Activated T-cell treated with anti-CD3 and anti-CD28 coated beads, Interleukin-2, amount 50 U/mL, for 4 hours (primary cell): ENCODE data around the gene TAC4. TPM values are rescaled to one million over a fixed set of nuclear protein-coding genes. Genes with fewer than 3 reads are reported as not detected.

Experiments
- ATAC-seq, 2 donors: fragments of 200-7000 bp; cut with Tn5 transposase; one replicate each; pipeline ENCODE4 v1.10.0; 2021
- DNase-seq: peaks from one replicate; pipeline ENCODE4 v3.0.0-alpha.2; 2020
- H3K27me3 Mint-ChIP-seq: one replicate; pipeline ENCODE4 v1.8.0; 2021; ENCODE audit warnings: low read depth, mixed read lengths
- H3K36me3 Mint-ChIP-seq: one replicate; pipeline ENCODE4 v1.8.0; 2022; ENCODE audit warnings: mixed read lengths; ENCODE audit not compliant: insufficient read depth
- H3K4me1 Mint-ChIP-seq: one replicate; pipeline ENCODE4 v1.8.0; 2021; ENCODE audit warnings: low read depth, mixed read lengths
- H3K4me3 Mint-ChIP-seq: one replicate; pipeline ENCODE4 v1.8.0; 2021; ENCODE audit warnings: mild to moderate bottlenecking, moderate library complexity, mixed read lengths
- H3K9me3 Mint-ChIP-seq: one replicate; pipeline ENCODE4 v1.8.0; 2021; ENCODE audit warnings: mixed read lengths
- total RNA-seq, 3 donors: library from RNA; stranded (reverse); gene quantifications; one replicate each; pipeline ENCODE4 v1.2.1, GENCODE V29; 2021

Gene TAC4
- total RNA-seq, 3 donors from 2014 or later = not detected

GRCh38 chr17:49861150-49861884 lies 13.4 kb upstream of the TAC4 start:
- Mint-ChIP-seq H3K9me3 (no peaks in the 10 kb centered on the region), H3K27me3 (peaks cover 10% of the 10 kb centered on the region), H3K4me1 (peaks cover 3% of the 10 kb centered on the region), H3K4me3 (no peak overlapping the region), H3K36me3 (no peaks in the 10 kb centered on the region)
- DNase-seq (peak; percentile 55), ATAC-seq (peak; percentile 73 to 80)

GRCh38 chr17:49859991-49860953 lies 12.4 kb upstream of the TAC4 start:
- H3K4me3 Mint-ChIP-seq = no peak overlapping the region
- ATAC-seq (no peak), DNase-seq (no peak)
- H3K36me3 Mint-ChIP-seq = no peaks in the 10 kb centered on the region
- no peaks in the 10 kb centered on the region for H3K9me3 Mint-ChIP-seq
- H3K4me1 Mint-ChIP-seq = peaks cover 3% of the 10 kb centered on the region
- H3K27me3 Mint-ChIP-seq = peaks cover 10% of the 10 kb centered on the region

GRCh38 chr17:49858796-49859195 lies 10.9 kb upstream of the TAC4 start:
- H3K4me1 Mint-ChIP-seq = peaks cover 3% of the 10 kb centered on the region
- H3K4me3 Mint-ChIP-seq = no peak overlapping the region
- no peaks in the 10 kb centered on the region for H3K9me3 Mint-ChIP-seq
- H3K36me3 Mint-ChIP-seq = no peaks in the 10 kb centered on the region
- ATAC-seq (no peak), DNase-seq (no peak)
- peaks cover 10% of the 10 kb centered on the region for H3K27me3 Mint-ChIP-seq

GRCh38 chr17:49854126-49854525 lies 6.3 kb upstream of the TAC4 start:
- Mint-ChIP-seq H3K4me3 (no peak overlapping the region), H3K4me1 (peaks cover 10% of the 10 kb centered on the region), H3K36me3 (no peaks in the 10 kb centered on the region), H3K9me3 (no peaks in the 10 kb centered on the region), H3K27me3 (no peaks in the 10 kb centered on the region)
- DNase-seq (no peak), ATAC-seq (no peak)

- Mint-ChIP-seq H3K4me1 (peaks cover 10% of the 10 kb centered on the region), H3K27me3 (no peaks in the 10 kb centered on the region), H3K4me3 (no peak overlapping the region), H3K36me3 (no peaks in the 10 kb centered on the region), H3K9me3 (no peaks in the 10 kb centered on the region)
- no peak for ATAC-seq
- DNase-seq = no peak
These were observed 5.7 kb upstream of the TAC4 start for GRCh38 chr17:49853470-49854015.

- H3K9me3 Mint-ChIP-seq = no peaks in the 10 kb centered on the region
- H3K4me3 Mint-ChIP-seq = peak overlapping the region; percentile 85
- H3K36me3 Mint-ChIP-seq = no peaks in the 10 kb centered on the region
- ATAC-seq (peak; percentile 71 to 73), DNase-seq (peak; percentile 69)
- H3K27me3 Mint-ChIP-seq = no peaks in the 10 kb centered on the region
- H3K4me1 Mint-ChIP-seq = peaks cover 10% of the 10 kb centered on the region
These were observed 3.8 kb upstream of the TAC4 start for GRCh38 chr17:49851387-49852291.

- ATAC-seq = peak; percentile 6 to 35
- Mint-ChIP-seq H3K9me3 (no peaks in the 10 kb centered on the region), H3K4me3 (peak overlapping the region; percentile 85), H3K4me1 (peaks cover 10% of the 10 kb centered on the region), H3K36me3 (no peaks in the 10 kb centered on the region), H3K27me3 (no peaks in the 10 kb centered on the region)
- no peak for DNase-seq
These were observed 3.0 kb upstream of the TAC4 start for GRCh38 chr17:49850772-49851386.

GRCh38 chr17:49850218-49850610 lies 2.3 kb upstream of the TAC4 start:
- DNase-seq (no peak), ATAC-seq (no peak)
- Mint-ChIP-seq H3K4me1 (peaks cover 13% of the 10 kb centered on the region), H3K9me3 (no peaks in the 10 kb centered on the region), H3K36me3 (no peaks in the 10 kb centered on the region), H3K4me3 (peak overlapping the region; percentile 85), H3K27me3 (no peaks in the 10 kb centered on the region)

GRCh38 chr17:49848739-49849138 lies 870 bp upstream of the TAC4 start:
- Mint-ChIP-seq H3K36me3 (peaks cover 3% of the 10 kb centered on the region), H3K27me3 (no peaks in the 10 kb centered on the region), H3K9me3 (no peaks in the 10 kb centered on the region), H3K4me1 (peaks cover 18% of the 10 kb centered on the region), H3K4me3 (no peak overlapping the region)
- ATAC-seq (no peak), DNase-seq (no peak)

- Mint-ChIP-seq H3K9me3 (no peaks in the 10 kb centered on the region), H3K4me3 (no peak overlapping the region), H3K36me3 (peaks cover 7% of the 10 kb centered on the region), H3K4me1 (peaks cover 16% of the 10 kb centered on the region), H3K27me3 (no peaks in the 10 kb centered on the region)
- ATAC-seq (no peak), DNase-seq (no peak)
These were observed 744 bp downstream of the TAC4 start for GRCh38 chr17:49846938-49847712.

GRCh38 chr17:49845321-49845720 lies 2.5 kb downstream of the TAC4 start:
- no peak overlapping the region for H3K4me3 Mint-ChIP-seq
- ATAC-seq (no peak), DNase-seq (no peak)
- H3K36me3 Mint-ChIP-seq = peaks cover 7% of the 10 kb centered on the region
- no peaks in the 10 kb centered on the region for H3K27me3 Mint-ChIP-seq
- H3K9me3 Mint-ChIP-seq = no peaks in the 10 kb centered on the region
- H3K4me1 Mint-ChIP-seq = peaks cover 8% of the 10 kb centered on the region

GRCh38 chr17:49843774-49844350 lies 4.0 kb downstream of the TAC4 start:
- Mint-ChIP-seq H3K27me3 (no peaks in the 10 kb centered on the region), H3K36me3 (peaks cover 7% of the 10 kb centered on the region), H3K9me3 (no peaks in the 10 kb centered on the region), H3K4me1 (peaks cover 8% of the 10 kb centered on the region), H3K4me3 (no peak overlapping the region)
- no peak for DNase-seq
- no peak for ATAC-seq

- DNase-seq (no peak), ATAC-seq (no peak)
- Mint-ChIP-seq H3K27me3 (no peaks in the 10 kb centered on the region), H3K36me3 (peaks cover 7% of the 10 kb centered on the region), H3K4me1 (peaks cover 8% of the 10 kb centered on the region), H3K9me3 (no peaks in the 10 kb centered on the region), H3K4me3 (no peak overlapping the region)
These were observed 5.0 kb downstream of the TAC4 start for GRCh38 chr17:49842846-49843245.
